ENCODE data around the gene PDE11A. TPM values are rescaled to one million over a fixed set of nuclear protein-coding genes. Genes with fewer than 3 reads are reported as not detected.
A peak's percentile ranks its signal among the peaks of the same experiment; 100 is the strongest.

The PDE11A gene
- total RNA-seq, 1 donor: under 0.01 TPM

- DNase-seq (ENCODE audit: low read depth): no peak
- H3K4me3 ChIP-seq (ENCODE audit: low read depth, low read length): no peak overlapping the region
- TF ChIP-seq, protein P1, sequence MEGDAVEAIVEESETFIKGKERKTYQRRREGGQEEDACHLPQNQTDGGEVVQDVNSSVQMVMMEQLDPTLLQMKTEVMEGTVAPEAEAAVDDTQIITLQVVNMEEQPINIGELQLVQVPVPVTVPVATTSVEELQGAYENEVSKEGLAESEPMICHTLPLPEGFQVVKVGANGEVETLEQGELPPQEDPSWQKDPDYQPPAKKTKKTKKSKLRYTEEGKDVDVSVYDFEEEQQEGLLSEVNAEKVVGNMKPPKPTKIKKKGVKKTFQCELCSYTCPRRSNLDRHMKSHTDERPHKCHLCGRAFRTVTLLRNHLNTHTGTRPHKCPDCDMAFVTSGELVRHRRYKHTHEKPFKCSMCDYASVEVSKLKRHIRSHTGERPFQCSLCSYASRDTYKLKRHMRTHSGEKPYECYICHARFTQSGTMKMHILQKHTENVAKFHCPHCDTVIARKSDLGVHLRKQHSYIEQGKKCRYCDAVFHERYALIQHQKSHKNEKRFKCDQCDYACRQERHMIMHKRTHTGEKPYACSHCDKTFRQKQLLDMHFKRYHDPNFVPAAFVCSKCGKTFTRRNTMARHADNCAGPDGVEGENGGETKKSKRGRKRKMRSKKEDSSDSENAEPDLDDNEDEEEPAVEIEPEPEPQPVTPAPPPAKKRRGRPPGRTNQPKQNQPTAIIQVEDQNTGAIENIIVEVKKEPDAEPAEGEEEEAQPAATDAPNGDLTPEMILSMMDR (IDR thresholded peaks at IDR 0.05; ENCODE audit: insufficient read depth, low read depth, low read length): no peak
These were observed 395.9 kb downstream of the PDE11A start for GRCh38 chr2:177676636-177677035.

DNA sequence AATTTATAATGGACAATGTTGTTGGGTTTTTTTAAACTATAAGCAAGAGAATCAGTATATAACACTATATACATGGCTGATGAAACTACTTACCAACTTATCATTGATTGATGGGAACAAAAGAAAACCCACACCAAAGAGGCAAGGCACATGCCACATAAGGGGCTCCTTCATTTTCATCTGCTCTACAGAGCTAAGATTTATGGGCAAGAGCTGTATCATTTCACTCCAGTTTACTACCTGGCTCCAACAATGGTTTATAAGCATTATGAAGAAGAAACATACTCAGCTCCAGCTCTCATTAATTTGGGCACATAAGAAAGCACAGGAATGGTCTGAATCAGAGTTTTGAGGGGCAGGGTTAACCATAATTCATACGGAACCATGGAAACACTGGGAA is 396.8 kb downstream of the PDE11A start:
- TF ChIP-seq, protein P1 (IDR thresholded peaks at IDR 0.05; ENCODE audit: insufficient read depth, low read depth, low read length): no peak
- no peak for DNase-seq (ENCODE audit: low read depth)
- no peak overlapping the region for H3K4me3 ChIP-seq (ENCODE audit: low read depth, low read length)

DNA sequence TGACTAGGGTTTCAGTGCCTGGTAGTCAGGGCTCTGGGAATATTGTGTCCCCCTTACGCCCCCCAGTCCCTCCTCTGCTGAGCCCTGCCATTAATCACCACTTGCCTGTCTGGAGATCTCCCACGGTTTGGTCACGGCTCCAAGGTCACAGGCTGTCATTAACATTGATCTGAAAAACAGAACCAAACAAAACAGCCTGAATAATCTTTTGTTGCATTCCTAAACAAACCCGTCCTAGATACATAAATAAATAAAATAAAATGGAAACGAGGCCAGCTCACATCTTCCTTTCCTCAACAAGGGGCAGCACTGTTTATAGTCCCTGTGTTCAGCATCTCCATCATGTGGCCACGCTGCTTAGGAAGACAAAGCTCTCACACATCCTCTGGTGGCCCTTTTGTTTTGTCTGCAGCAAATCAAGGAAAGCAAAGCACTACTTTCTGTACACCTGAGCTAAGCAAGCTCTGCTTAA is 397.2 kb downstream of the PDE11A start:
- H3K4me3 ChIP-seq (ENCODE audit: low read depth, low read length): no peak overlapping the region
- TF ChIP-seq, protein P1 (IDR thresholded peaks at IDR 0.05; ENCODE audit: insufficient read depth, low read depth, low read length): no peak
- DNase-seq (ENCODE audit: low read depth): no peak

DNA sequence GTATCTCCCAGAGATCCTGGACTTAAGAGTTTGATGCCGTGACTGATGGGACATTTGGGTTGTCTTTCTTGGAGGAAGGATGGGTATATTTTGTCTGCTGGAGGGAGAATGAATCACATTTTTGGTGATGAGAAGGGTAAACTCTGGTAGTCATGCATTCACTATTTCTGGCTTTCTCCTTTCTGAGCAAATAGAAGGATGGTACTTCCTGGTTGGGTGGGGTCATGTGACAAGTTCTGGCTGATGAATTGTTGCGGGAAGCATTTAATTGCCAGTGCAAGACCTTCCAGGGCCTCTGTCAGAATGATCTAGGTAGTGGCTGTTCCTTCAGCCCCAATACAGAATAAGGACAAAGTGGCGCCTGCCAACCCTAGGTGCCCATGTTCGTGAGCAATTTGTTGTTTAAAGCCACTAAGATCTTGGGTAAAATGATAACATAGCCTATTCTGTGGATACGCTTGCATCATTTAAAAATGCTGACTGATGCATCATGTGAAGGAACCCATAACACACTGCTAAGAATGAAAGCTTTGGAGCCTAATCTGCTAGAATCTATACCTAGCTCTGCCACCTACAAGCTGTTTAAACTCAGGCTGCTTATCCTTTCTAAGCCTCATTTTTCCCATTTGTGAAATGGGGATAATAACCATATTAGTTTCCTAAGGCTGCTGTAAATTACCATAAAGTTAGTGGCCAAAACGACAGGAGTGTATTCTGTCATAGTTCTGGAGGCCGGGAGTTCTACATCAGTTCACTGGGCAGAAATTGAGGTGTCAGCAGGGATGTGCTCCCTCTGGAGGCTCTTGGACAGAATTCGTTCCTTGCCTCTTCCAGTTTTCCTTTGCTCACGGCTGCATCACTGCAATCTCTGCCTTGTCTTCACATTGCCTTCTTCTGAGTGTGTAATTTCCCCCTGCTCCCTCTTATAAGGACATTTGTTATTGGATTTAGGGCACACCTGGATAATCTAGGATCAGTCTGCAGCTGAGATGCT is 398.7 kb downstream of the PDE11A start:
- H3K4me3 ChIP-seq (ENCODE audit: low read depth, low read length): no peak overlapping the region
- TF ChIP-seq, protein P1 (IDR thresholded peaks at IDR 0.05; ENCODE audit: insufficient read depth, low read depth, low read length): peak; percentile 25
- no peak for DNase-seq (ENCODE audit: low read depth)

- H3K4me3 ChIP-seq (ENCODE audit: low read depth, low read length): no peak overlapping the region
- TF ChIP-seq, protein P1 (IDR thresholded peaks at IDR 0.05; ENCODE audit: insufficient read depth, low read depth, low read length): no peak
- DNase-seq (ENCODE audit: low read depth): no peak
These were observed 400.9 kb downstream of the PDE11A start for GRCh38 chr2:177671662-177672061.

DNA sequence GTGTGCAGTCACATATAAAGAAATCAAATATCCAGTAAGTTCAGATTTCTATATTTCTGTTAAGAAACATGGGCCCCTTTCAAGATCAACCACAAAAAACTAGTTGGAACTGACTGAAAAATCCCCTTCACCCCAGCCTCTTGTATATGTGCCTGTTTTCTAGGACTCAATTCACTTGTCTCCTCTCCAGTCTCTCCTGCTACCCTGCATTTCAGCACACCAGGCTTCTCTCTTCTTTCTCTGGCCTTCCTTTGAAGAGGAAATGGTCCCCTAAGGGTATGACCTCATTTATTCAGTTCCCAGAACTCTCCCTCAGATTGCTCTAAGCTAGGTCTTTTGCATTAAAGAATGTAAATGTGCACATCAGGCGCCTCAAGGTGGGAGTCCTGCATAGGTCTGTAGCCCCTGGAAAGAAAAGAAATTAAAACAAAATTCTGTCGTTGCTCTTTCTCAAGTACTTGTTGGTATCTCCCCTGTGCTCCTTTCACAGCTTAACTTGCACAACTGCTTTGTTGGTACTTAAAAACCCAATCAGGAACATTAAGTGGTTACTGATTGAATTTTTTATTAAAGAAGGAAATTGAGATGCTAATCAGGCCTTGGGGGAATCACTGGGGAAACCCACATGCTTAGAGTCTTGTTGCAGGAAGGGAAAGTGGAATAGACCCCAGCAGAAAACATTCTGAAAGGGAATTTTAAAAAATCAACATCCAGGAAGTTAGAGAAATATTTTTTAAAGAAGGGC is 401.6 kb downstream of the PDE11A start:
- TF ChIP-seq, protein P1 (IDR thresholded peaks at IDR 0.05; ENCODE audit: insufficient read depth, low read depth, low read length): no peak
- H3K4me3 ChIP-seq (ENCODE audit: low read depth, low read length): no peak overlapping the region
- no peak for DNase-seq (ENCODE audit: low read depth)
